Adipocyte (in vitro differentiated cells): Measurements from ENCODE around the gene MMP21.

Source experiments
- DNase-seq: peaks from one replicate; pipeline ENCODE4 v3.0.0-alpha.2; 2015; ENCODE audit warnings: low read depth
- H3K27me3 ChIP-seq: replicated peaks from 2 replicates; pipeline ENCODE4 v1.7.0; 2013; ENCODE audit warnings: mild to moderate bottlenecking, low read length, moderate library complexity; ENCODE audit not compliant: control insufficient read depth, insufficient read depth
- H3K36me3 ChIP-seq: 2 replicates; pipeline ENCODE4 v1.7.0; 2013; ENCODE audit warnings: low read length, mild to moderate bottlenecking, moderate library complexity; ENCODE audit not compliant: control insufficient read depth, insufficient read depth, severe bottlenecking
- H3K4me1 ChIP-seq: 2 replicates; pipeline ENCODE4 v1.7.0; 2013; ENCODE audit warnings: mild to moderate bottlenecking, low read length, moderate library complexity; ENCODE audit not compliant: control insufficient read depth, insufficient read depth
- H3K4me3 ChIP-seq: 2 replicates; pipeline ENCODE4 v1.7.0; 2013; ENCODE audit warnings: mild to moderate bottlenecking, low read length, moderate library complexity
- H3K9ac ChIP-seq: 2 replicates; pipeline ENCODE4 v1.7.0; 2013; ENCODE audit warnings: mild to moderate bottlenecking, low read length, moderate library complexity
- H3K9me3 ChIP-seq: 2 replicates; pipeline ENCODE4 v1.7.0; 2013; ENCODE audit warnings: mild to moderate bottlenecking, low read length, moderate library complexity; ENCODE audit not compliant: control insufficient read depth

Gene MMP21

DNA sequence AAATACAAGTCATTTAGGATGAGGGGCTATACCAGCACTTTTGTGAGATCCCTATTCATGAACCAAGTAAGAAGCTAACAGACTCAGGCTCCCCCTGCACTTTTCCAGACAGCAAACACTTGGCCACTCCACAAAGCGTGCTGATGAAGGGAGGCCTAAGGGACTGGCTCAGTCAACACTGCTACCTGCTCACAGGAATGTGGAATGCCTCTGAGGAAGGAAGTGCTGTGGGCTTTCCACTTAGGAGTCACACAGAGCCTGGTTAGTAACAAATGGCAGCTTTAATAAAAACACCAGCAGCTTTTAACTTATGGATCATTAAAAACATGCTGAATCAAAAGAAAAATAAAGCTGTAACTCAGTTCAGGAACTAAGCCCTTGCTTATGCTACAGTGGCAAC, 32.4 kb upstream of the MMP21 start:
- Histone ChIP-seq H3K9ac (no peak overlapping the region), H3K36me3 (peaks cover 77% of the 10 kb centered on the region), H3K27me3 (no peaks in the 10 kb centered on the region), H3K4me3 (no peak overlapping the region), H3K9me3 (no peaks in the 10 kb centered on the region), H3K4me1 (peaks cover 19% of the 10 kb centered on the region)
- DNase-seq: no peak

DNA sequence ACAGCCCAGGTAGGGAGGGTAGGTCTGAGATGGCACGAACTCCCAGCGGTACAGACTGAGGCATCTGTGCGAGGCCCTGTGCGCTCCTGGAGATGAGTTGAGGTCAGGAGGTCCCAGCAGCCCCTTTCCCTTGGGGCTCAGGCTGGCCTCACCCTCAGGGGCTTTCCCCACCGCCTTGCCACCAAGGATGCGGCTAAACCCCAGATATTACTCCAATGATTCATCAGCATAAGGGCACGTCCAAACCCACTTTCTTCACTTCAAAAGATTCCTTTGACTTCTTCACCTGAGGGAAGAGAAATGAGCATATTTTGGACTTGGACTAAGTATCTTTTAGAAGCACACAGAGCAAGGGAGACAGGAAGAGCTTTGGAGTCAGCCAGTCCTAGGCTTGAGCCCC, 27.1 kb upstream of the MMP21 start:
- Histone ChIP-seq H3K27me3 (no peaks in the 10 kb centered on the region), H3K36me3 (peaks cover 83% of the 10 kb centered on the region), H3K4me1 (peaks cover 6% of the 10 kb centered on the region), H3K4me3 (no peak overlapping the region), H3K9me3 (no peaks in the 10 kb centered on the region), H3K9ac (no peak overlapping the region)
- no peak for DNase-seq

DNA sequence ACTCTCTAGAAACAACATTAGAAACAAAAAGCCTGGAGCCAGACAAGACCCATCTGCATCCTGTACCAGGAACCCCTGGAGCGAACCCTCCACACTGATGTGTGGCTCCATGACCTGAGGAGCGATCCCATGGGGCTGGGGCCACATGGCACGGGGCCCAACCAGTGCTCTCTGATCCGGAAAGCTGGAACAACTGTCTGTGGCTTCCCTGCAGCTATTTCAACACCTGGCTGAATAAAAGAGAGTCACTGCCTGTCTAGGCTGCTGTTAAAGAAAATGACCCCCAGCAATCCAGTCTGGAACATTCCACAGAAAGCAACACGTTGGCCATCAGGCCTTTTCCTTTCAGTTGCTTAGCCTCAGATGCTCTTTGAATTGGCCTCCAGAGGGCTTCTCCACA, 26.5 kb upstream of the MMP21 start:
- Histone ChIP-seq H3K36me3 (peaks cover 83% of the 10 kb centered on the region), H3K9ac (no peak overlapping the region), H3K9me3 (no peaks in the 10 kb centered on the region), H3K4me1 (peaks cover 6% of the 10 kb centered on the region), H3K4me3 (no peak overlapping the region), H3K27me3 (no peaks in the 10 kb centered on the region)
- DNase-seq: no peak

DNA sequence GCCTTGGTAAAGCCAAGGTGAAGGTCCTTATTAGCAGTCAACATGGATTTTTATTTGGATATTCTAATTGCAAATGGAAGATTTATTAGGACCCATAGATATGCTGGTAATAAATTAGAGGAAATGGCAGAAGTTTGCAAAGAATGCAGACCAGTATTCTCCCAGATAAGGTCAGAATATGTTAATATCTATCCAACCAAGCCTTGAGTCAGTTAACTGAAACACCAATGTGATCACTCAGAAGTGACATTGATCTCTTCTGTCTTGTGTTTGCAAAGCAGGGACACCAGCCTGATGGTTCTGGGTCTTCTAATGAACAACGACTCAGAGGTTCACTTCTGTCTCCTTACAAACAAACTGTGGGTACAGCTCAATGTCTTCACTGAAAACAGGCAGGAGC, 26.0 kb upstream of the MMP21 start:
- Histone ChIP-seq H3K4me1 (peaks cover 6% of the 10 kb centered on the region), H3K36me3 (peaks cover 82% of the 10 kb centered on the region), H3K9me3 (no peaks in the 10 kb centered on the region), H3K9ac (no peak overlapping the region), H3K27me3 (no peaks in the 10 kb centered on the region), H3K4me3 (no peak overlapping the region)
- DNase-seq: no peak

DNA sequence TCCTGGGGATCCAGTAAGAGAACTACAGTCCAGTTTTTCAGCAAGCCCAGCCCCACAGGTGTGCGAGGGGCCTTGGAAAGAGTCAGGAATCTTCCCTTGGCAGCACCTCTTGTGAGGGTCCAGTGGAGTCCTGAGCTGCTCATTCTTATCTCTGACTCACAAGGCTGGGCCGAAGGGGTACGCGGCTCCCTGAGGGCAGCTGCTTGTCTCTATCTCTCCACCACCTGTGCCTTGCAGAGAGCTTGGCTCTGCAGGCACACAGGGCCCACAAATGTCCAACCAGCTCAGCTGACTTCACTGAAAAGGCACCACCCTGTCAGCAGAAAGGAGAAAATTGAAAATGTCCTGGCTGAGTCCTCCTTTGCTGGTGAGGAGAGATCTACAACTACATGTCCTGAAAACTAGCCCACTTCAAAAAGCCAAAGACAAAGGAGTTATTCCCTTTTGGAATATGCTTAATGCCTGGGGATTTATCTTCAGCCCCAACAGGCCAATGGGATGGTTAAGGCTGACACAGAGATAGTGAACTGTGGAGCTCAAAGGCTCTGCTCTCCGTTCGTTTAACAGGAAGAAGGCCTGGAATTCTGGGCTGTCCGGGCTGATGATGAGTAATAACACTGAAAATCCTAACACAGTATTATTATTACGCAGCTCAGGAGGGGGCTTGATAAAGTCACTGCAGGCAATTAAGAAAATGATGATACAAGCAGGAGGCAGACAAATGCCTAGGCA, 24.0 kb upstream of the MMP21 start:
- no peaks in the 10 kb centered on the region for H3K9me3 ChIP-seq
- no peak overlapping the region for H3K9ac ChIP-seq
- H3K27me3 ChIP-seq: no peaks in the 10 kb centered on the region
- H3K4me3 ChIP-seq: no peak overlapping the region
- peaks cover 6% of the 10 kb centered on the region for H3K4me1 ChIP-seq
- peaks cover 82% of the 10 kb centered on the region for H3K36me3 ChIP-seq
- DNase-seq: no peak

DNA sequence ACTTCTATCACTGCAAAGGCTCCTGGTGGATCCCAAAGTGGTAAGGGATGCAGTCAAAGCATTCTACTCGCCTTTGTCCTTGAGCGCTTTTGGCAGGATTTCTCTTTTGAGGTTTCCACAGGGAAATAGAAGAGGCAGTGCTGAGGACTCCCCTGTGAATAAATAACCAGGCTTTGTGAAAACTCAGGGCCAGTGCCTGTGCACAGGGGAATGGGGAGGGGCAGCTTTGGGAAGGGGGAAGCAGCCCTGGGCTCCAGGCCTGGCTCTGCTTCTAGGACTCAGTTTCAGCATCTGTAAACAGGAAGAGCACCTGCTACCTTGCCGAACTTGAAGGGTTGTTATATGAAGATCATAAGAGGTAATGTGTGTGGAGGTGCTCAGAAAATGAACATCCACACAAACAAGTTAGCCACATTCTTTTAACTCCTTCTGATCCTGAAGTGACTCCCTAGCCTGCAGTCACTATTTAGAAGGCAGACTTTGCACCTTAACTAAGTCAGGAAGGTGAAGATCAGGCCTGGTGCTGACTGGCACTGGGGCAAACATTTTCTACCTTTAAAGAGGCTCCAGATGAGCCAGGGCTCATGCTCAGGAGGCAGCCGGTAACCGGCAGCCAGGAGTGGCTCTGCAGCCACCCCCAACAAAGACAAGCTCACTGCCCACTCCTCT, 22.5 kb upstream of the MMP21 start:
- no peaks in the 10 kb centered on the region for H3K4me1 ChIP-seq
- H3K9me3 ChIP-seq: no peaks in the 10 kb centered on the region
- H3K27me3 ChIP-seq: no peaks in the 10 kb centered on the region
- H3K9ac ChIP-seq: no peak overlapping the region
- peaks cover 87% of the 10 kb centered on the region for H3K36me3 ChIP-seq
- no peak for DNase-seq
- no peak overlapping the region for H3K4me3 ChIP-seq

DNA sequence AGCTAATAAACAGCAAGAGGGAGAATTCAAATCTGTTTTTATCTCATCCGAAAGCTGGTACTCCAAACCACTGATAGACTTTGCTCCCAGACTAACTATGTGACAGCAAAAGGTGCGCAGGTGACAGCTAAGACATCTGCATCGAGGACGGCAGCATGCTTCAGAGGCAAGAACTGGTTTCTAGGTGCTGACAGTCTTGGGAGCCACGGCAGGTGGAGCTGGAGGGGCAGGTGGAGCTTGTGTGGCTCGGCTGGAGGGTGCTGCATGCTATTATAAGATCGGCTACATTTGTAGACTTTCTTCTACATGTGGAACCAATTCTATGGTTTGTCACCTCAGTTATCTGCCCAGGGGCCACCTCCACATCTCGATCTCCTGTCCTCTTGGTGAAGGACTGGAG, 21.8 kb upstream of the MMP21 start:
- Histone ChIP-seq H3K9ac (no peak overlapping the region), H3K4me3 (no peak overlapping the region), H3K4me1 (no peaks in the 10 kb centered on the region), H3K36me3 (peaks cover 86% of the 10 kb centered on the region), H3K27me3 (no peaks in the 10 kb centered on the region), H3K9me3 (no peaks in the 10 kb centered on the region)
- DNase-seq: no peak

DNA sequence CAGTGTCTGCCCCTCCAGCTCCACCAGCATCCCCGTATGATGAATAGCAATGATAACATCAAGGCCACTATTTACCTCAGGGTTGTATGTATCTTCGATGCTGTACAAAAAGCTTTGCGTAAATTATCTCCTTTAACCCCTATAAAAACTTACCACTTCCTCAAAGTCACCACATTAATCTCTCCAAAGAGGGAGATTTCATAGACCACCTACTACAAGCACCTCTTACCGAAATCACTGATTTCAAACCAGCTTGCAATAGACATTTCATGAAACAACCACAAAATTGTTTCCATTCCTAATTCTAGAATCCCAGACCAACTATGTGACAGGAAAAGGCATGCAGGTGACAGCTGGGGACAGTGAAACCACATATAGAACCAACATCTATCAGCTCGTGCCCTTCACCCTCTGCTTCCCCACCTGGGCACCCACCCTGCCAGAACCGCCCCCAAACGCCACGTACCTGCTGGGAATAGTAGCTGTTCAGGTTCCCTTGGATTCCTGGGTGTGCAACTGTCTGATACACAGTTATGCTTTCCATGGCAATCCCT, 20.1 kb upstream of the MMP21 start:
- no peaks in the 10 kb centered on the region for H3K4me1 ChIP-seq
- DNase-seq: no peak
- peaks cover 84% of the 10 kb centered on the region for H3K36me3 ChIP-seq
- H3K9me3 ChIP-seq: no peaks in the 10 kb centered on the region
- no peak overlapping the region for H3K4me3 ChIP-seq
- no peaks in the 10 kb centered on the region for H3K27me3 ChIP-seq
- H3K9ac ChIP-seq: no peak overlapping the region

DNA sequence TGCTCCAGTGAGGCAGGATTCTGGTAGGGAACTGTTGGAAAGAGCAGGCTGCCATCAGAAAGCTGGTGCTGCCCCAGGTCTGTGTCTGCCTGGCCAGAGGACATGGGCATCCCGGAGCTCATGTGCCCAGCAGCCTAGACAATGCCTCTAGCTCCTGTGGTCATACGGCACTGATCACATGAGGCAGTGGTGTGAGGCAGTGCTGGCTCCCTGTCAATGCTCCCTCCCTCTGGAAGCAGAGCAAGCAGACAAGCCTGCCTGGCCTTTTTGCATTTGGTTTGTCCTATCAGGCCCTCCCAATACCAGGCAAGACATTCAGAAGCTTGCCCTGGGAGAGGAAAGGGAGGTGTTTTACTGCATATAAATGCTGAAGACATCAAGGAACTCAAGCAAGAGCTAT, 19.5 kb upstream of the MMP21 start:
- H3K4me1 ChIP-seq: no peaks in the 10 kb centered on the region
- peaks cover 82% of the 10 kb centered on the region for H3K36me3 ChIP-seq
- H3K9ac ChIP-seq: no peak overlapping the region
- H3K4me3 ChIP-seq: no peak overlapping the region
- H3K9me3 ChIP-seq: no peaks in the 10 kb centered on the region
- H3K27me3 ChIP-seq: no peaks in the 10 kb centered on the region
- DNase-seq: no peak

DNA sequence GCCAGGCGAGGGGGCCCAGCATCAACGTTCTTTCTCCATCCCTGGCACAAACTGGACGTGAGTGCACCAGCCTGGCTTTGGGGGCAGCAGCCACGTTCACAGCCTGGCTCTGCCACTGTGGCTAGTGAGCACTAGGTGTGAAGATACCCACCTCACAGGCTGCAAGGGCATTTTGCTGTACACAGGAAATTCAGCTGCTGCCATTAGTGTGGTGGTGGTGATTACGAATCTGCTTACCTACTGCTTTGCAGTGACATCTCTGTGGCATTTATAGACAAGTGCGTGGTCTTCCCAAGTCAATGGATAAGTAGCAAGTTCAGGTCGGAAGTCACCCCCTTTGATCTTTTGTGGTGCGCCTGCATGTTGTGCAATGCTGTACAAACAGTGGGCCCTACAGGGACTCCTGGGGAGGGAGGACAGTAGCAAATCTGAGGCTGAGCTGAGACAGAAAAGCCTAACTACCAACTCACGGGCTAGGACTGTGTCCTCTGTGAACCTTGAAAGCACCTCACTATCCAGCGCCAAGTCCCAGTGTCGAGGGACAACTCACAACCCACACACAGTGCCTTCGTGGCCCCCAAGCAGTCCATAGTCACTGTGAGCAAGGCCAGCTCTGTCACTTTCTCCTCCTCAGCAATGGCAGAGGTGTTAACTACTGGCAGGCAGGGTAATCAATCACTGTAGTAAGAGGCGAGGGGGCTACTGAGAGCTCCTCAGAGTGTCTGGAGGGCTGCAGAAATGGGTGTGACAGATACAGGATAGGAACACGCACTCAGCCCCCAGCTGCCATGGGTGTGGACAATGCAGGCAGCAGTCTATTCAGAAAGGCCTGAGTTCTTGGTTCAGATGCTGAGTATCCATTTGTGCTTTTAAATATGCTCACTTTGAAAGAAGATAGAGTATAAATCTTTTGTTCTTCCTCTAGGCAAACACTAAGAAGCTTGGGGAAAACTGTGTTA, 17.0 kb upstream of the MMP21 start:
- no peaks in the 10 kb centered on the region for H3K27me3 ChIP-seq
- H3K4me3 ChIP-seq: no peak overlapping the region

More for the DNA sequence above, 17.0 kb upstream of the MMP21 start:
- Histone ChIP-seq H3K9ac (no peak overlapping the region), H3K9me3 (no peaks in the 10 kb centered on the region), H3K4me1 (no peaks in the 10 kb centered on the region), H3K36me3 (peaks cover 88% of the 10 kb centered on the region)
- DNase-seq: no peak
